ENCODE measurements around the gene MDP1.
"Not testable (repeated sequence)": the region's sequence is repeated elsewhere in the genome, so short reads cannot be mapped to it uniquely, and the experiment has no call there.

Gene MDP1

GRCh38 chr14:24251880-24252288, 36.0 kb upstream of the MDP1 start:
- no peak for DNase-seq (ENCODE audit: low read depth, low spot score)

DNA sequence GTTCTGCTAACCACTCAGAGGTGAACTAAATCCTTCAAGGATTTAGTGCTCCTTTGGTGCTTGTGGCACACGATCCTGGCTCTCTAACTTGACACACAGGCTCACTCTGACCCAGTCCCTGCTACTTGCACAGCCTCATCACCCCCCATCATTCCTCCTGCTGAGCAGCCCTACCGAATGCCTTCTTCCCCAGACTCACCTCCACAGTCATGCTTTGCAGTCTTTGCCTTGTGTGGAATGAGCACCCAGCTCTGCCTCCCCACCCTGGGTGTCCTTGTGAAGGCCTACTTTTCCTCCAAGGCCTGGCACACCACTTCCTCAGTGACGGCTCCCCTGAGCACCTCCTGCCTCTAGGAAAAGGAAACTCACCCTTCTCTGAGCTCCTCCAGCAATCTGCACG, 34.5 kb upstream of the MDP1 start:
- DNase-seq (ENCODE audit: low read depth, low spot score), result no peak

- no peak for DNase-seq (ENCODE audit: low read depth, low spot score)
These were observed 33.6 kb upstream of the MDP1 start for GRCh38 chr14:24249230-24250021.

GRCh38 chr14:24247422-24247821, 31.6 kb upstream of the MDP1 start:
- no peak for DNase-seq (ENCODE audit: low read depth, low spot score)

DNA sequence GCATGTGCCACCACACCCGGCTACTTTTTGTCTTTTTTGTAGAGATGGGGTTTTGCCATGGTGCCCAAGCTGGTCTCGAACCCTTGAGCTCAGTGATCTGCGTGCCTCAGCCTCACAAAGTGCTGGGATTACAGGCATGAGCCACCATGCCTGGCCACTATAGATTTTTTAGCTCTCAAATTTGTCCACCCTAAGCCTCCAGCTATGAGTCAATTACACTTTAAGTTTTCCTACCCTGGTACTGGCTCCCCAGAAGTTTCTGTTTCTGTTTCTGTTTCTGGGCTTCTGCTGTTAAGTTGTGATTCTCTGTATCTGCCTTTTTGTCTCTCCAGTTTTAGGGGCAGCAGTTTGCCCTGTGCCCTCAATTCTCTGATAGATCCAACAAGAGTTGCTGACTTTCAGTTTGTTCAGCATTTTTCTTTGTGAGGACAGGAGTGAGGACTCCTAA, 30.9 kb upstream of the MDP1 start:
- no peak for DNase-seq (ENCODE audit: low read depth, low spot score)

- not testable (repeated sequence) for DNase-seq (ENCODE audit: low read depth, low spot score)
These were observed 29.5 kb upstream of the MDP1 start for GRCh38 chr14:24245350-24245749.

GRCh38 chr14:24243336-24243836, 27.5 kb upstream of the MDP1 start:
- DNase-seq (ENCODE audit: low read depth, low spot score), result no peak

GRCh38 chr14:24241829-24242443, 26.1 kb upstream of the MDP1 start:
- peak; percentile 85 for DNase-seq (ENCODE audit: low read depth, low spot score)

GRCh38 chr14:24240110-24240918, 24.4 kb upstream of the MDP1 start:
- DNase-seq (ENCODE audit: low read depth, low spot score), result no peak

- DNase-seq (ENCODE audit: low read depth, low spot score), result no peak
These were observed 22.7 kb upstream of the MDP1 start for GRCh38 chr14:24238527-24239037.

DNA sequence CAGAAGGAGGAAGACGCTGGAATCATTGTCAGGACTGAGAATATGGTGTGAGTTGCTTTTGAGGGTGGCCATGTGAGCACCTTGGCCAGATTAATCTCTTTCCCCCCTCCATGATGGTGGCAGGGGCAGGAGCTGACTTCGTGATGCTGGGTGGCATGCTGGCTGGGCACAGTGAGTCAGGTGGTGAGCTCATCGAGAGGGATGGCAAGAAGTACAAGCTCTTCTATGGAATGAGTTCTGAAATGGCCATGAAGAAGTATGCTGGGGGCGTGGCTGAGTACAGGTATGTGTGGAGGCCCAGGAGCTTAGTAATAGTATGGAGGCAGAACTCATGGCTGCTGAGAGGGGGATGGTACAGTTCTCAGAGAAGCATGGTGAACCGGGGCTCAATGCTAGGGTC, 22.3 kb upstream of the MDP1 start:
- DNase-seq (ENCODE audit: low read depth, low spot score), result no peak

GRCh38 chr14:24237463-24237955, 21.6 kb upstream of the MDP1 start:
- no peak for DNase-seq (ENCODE audit: low read depth, low spot score)

DNA sequence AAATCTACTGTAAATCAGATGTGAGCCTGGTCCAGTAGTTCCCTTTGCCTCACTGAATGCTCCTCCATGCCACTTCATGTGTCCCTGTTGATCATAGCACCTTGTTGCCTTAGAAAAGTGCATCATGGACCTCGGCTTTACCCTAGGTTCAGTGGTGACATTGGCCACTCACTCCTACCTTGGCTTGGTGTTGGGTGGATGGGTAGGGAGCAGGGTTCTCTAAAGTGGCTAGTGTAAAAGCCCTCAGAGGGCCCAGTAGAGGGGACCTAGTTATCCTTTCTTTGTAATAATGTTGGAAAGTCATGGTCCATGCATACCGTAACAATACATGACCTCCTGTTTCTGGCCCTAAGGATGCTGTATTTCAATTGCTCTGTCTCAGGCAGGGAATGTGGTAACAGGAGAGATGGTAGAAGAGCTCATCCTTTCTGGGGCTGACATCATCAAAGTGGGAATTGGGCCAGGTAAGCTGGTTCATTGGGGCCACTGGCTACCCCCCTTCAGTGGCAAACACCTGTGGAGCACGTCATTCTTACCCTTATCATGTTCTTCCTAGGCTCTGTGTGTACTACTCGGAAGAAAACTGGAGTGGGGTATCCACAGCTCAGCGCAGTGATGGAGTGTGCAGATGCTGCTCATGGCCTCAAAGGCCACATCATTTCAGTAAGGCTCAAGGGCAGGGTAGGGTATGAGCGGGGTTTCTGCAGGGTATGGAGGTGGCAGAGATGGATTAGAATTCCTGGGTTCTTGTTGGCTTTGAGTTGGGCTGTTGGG, 21.0 kb upstream of the MDP1 start:
- no peak for DNase-seq (ENCODE audit: low read depth, low spot score)

GRCh38 chr14:24235804-24236688, 20.2 kb upstream of the MDP1 start:
- DNase-seq (ENCODE audit: low read depth, low spot score), result no peak

DNA sequence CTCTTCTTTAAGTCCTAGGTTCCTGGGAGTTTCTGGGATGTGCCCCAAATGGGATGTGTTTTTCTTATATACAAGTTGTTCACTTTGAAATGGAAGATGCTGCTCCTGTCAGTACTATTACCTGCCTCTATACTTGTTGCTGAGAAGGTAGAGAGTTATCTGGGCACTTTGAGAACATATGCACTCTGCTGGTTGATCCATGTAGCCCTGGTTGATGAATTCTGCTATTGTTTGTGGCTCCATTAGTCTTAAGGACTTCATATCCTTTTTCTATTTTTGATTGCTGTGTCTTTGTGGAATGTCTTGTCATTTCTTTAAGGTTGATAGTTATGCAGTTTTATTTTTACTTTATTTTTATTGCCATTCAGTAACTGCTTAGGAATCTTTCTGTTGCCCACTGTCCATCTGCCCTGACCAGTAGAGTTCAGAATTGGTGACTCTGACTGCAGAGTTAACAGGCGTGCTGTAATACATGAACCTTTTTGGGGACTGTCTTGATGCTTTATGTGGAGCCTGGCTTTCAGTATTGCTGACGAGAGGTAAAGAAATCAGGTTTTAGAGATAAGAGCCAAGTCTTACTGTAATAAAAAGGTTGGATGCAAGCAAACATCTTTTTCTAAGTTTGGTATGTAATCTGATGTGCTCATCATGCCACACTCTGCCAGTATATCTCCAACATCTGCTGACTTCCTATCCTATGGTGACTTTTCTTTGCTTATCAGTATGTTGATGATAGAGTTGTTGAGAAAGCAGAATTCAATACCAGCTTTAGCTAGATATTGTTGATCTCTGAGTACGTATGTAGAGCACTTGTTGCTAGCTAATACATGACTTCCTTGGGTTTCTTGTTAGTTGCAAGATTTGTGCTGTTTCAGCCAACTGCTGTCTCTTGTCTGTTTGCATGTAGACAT, 18.5 kb upstream of the MDP1 start:
- DNase-seq (ENCODE audit: low read depth, low spot score), result no peak

DNA sequence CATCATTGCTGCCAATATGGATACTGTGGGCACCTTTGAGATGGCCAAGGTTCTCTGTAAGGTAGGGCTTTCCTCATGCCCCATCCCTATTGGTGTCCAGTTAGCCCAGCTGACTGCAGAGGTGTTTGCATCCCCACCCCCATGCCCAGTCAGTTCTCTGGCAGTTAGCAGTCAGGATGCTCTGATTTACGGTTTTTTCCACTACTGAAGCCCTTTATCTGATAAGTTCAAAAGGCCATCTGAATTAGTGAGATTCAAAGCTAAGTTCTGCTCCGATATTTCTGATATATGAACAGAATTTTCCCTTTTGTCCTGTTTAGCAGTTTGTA, 17.6 kb upstream of the MDP1 start:
- no peak for DNase-seq (ENCODE audit: low read depth, low spot score)

- DNase-seq (ENCODE audit: low read depth, low spot score), result no peak
These were observed 17.0 kb upstream of the MDP1 start, which contains the start of gene GMPR2 for GRCh38 chr14:24232645-24233537. TSS of gene GMPR2 (plus strand) at chr14:24232929. CDS start at chr14:24233254, 325 bp downstream.

DNA sequence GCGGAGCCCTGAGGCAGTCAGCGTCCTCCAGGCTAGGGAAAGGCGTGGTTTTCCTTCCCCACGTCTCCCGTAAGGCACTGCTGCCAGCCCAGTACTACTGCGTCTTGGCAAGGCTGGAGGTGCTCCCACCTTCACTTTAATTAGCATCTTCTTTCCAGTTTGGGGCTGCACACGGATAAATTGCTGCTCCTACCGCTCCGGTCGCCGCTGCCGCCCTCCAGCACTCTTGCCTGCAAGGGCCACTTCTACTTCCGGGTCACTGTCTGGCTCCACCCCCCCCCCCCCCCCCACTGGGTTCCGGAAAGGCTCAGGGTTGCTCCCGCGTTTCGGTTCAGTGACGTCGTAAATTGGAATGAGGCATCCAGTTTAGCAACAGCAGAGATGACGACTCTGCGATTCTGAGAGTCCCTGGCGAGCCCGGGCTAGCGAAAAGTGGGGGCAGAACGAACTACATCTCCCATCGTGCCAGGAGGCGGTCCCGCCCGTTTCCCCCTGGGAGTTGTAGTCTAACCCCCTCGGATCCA, 16.3 kb upstream of the MDP1 start, which contains the start of gene NEDD8:
NEDD8 (minus strand) TSS at position 247 of the 524 bp plus-strand sequence; CDS start at position 147, 100 bp downstream.
- DNase-seq (ENCODE audit: low read depth, low spot score), result peak; percentile 80
